Measurements from ENCODE around the gene ASPDH. TPM values are rescaled to one million over a fixed set of nuclear protein-coding genes. Genes with fewer than 3 reads are reported as not detected.

Gene ASPDH
- total RNA-seq, 2 donors from 2014 or later, result not detected

DNA sequence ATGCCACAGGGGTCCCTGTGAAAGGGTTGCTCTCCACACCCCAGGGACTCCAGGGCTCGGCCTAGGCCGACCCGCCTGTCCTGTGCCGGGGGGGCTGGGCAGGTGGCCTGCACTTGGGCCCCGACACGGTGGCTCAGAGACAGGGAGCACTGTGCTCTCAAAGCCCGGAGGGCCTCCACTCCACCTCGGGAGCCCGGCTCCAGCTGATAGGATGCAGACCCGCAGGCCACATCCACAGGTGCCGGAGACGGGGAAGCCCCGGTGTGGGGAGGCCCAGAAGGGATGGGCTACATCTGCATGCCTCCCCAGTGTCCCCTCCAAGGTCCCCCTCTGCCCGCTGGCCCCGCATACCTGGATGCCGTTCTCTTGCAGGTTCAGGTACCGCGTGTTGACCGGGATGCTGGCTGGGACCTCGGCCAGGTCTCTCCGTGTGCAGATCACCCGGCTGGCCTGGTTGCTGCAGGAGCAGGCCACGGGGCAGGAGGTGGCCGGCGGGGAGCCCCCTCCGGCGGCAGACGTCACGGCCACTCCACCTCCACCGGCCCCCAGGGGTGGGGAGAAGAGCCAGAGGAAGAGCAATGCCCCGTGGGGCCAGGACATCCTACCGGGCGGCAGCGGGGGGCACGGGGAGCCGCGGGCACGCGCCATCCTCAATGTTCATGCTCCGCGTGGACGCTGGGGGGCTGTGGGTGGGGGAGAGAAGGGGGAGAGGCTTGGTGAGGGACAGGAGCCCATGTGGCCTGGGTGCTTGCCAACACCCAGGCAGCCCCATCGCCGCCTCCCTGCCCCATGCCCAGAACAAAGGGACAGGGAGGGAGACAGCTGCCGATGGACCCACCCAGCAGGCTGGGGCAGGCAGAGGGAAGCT is 34.7 kb upstream of the ASPDH start:
- H3K9ac ChIP-seq (ENCODE audit: extremely low read depth, low read length, poor library complexity, severe bottlenecking), result no peak overlapping the region
- H3K9me3 ChIP-seq (ENCODE audit: control insufficient read depth, low read length), result no peaks in the 10 kb centered on the region
- H3K4me1 ChIP-seq (ENCODE audit: control insufficient read depth, insufficient read depth, low read length), result no peaks in the 10 kb centered on the region
- no peak overlapping the region for H3K27ac ChIP-seq (ENCODE audit: low read depth, low read length)
- TF ChIP-seq, protein P1, sequence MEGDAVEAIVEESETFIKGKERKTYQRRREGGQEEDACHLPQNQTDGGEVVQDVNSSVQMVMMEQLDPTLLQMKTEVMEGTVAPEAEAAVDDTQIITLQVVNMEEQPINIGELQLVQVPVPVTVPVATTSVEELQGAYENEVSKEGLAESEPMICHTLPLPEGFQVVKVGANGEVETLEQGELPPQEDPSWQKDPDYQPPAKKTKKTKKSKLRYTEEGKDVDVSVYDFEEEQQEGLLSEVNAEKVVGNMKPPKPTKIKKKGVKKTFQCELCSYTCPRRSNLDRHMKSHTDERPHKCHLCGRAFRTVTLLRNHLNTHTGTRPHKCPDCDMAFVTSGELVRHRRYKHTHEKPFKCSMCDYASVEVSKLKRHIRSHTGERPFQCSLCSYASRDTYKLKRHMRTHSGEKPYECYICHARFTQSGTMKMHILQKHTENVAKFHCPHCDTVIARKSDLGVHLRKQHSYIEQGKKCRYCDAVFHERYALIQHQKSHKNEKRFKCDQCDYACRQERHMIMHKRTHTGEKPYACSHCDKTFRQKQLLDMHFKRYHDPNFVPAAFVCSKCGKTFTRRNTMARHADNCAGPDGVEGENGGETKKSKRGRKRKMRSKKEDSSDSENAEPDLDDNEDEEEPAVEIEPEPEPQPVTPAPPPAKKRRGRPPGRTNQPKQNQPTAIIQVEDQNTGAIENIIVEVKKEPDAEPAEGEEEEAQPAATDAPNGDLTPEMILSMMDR (conservative IDR thresholded peaks at IDR 0.05), result no peak
- no peaks in the 10 kb centered on the region for H3K27me3 ChIP-seq (ENCODE audit: control insufficient read depth, insufficient read depth, low read length, poor library complexity, severe bottlenecking)
- 90 to 94% methylated on average over 22 to 45 of the region's 45 CpGs for WGBS, 2 experiments (ENCODE audit: insufficient coverage in 1 of 2, insufficient read length in 1 of 2)
- no peak overlapping the region for H3K4me3 Mint-ChIP-seq
- H3K27me3 Mint-ChIP-seq (ENCODE audit: insufficient read depth), result peaks cover 43% of the 10 kb centered on the region
- H3K4me3 ChIP-seq (ENCODE audit: low read length), result no peak overlapping the region
- no peaks in the 10 kb centered on the region for H3K36me3 Mint-ChIP-seq (ENCODE audit: low read depth)
- H3K9me3 Mint-ChIP-seq, result no peaks in the 10 kb centered on the region
- H3K36me3 ChIP-seq (ENCODE audit: control insufficient read depth, insufficient read depth, low read length), result no peaks in the 10 kb centered on the region
- no peak overlapping the region for H3K27ac Mint-ChIP-seq
- peaks cover 2% of the 10 kb centered on the region for H3K4me1 Mint-ChIP-seq
- no peak for DNase-seq

DNA sequence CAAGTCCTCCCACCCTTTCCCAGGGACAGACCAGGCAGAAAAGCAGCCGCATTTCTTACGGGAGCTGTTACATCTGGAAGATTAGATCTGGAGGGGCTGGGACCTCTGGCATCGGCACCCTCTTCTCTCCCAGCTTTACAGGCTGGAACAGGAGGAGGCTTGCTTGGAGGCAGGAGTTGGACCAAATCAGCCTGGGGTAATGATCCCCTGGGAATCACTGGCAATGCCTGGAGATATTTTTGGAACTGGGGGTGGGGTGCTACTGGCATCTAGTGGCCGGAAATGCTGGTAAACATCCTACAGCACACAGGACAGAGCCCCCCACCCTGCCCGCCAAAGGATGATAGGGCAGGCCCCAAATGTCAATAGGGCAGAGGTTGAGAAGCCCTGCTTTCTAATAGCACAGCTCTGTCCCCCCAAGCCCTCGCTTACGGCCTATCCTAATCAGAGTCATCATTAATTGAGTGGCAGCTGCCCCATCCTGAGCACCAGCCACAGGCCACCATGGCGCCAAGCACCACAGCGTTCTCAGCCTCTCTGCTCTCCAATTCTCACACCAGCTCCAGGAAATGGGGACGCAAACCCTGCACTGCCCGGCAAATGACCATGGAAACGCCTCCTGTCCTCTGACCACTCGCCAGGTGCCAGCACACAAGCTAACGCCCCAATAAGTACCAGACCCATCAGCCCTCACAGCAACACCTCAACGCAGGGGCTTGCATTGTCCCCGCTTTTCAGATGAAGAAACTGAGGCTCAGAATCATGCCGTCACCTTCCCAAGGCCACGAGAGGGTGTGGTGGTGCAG is 33.9 kb upstream of the ASPDH start:
- DNase-seq, result peak; percentile 47
- Mint-ChIP-seq H3K27me3 (ENCODE audit: insufficient read depth) (peaks cover 35% of the 10 kb centered on the region), H3K27ac (no peak overlapping the region), H3K4me1 (peaks cover 2% of the 10 kb centered on the region), H3K36me3 (ENCODE audit: low read depth) (no peaks in the 10 kb centered on the region), H3K4me3 (no peak overlapping the region), H3K9me3 (no peaks in the 10 kb centered on the region)
- H3K27ac ChIP-seq (ENCODE audit: low read depth, low read length), result no peak overlapping the region
- H3K9me3 ChIP-seq (ENCODE audit: control insufficient read depth, low read length), result no peaks in the 10 kb centered on the region
- no peaks in the 10 kb centered on the region for H3K27me3 ChIP-seq (ENCODE audit: control insufficient read depth, insufficient read depth, low read length, poor library complexity, severe bottlenecking)
- TF ChIP-seq, protein P1 (conservative IDR thresholded peaks at IDR 0.05), result peak; percentile 35
- H3K9ac ChIP-seq (ENCODE audit: extremely low read depth, low read length, poor library complexity, severe bottlenecking), result no peak overlapping the region
- no peaks in the 10 kb centered on the region for H3K4me1 ChIP-seq (ENCODE audit: control insufficient read depth, insufficient read depth, low read length)
- WGBS, 2 experiments (ENCODE audit: insufficient coverage in 1 of 2, insufficient read length in 1 of 2), result 82 to 85% methylated on average over 10 to 18 of the region's 18 CpGs
- no peak overlapping the region for H3K4me3 ChIP-seq (ENCODE audit: low read length)
- H3K36me3 ChIP-seq (ENCODE audit: control insufficient read depth, insufficient read depth, low read length), result no peaks in the 10 kb centered on the region

DNA sequence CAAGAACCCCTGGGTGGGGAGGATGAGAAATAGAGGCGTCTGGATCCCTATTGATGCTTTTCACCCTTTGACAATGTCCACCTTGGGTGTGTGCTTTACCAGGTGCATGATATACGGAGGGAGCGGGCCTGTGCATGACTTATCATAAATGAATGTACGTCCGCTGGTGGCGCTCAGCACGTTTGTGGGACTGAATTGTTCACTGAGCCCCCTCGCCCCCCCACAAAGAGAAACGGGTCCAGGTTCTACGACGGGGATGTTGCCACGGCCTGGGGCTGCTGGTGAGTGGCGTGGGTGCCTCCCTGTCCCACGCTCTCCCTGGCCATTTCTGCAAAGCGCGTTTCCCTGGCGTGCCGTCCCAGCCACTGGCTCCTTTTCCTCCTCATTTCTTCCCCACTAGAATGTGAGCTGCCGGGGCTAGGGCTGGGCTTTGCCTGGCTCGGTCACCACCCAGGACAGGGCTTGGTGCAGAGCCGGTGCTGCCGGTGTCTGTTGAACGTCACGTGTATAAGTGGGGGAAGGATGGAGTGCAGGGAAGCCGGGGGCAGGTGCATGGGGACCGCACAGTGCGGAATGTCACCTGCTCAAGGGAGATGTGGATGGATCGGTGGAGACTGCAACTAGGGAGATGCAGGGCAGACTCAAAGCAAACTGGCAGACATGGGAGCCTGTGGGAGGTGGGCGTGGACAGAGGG is 33.0 kb upstream of the ASPDH start:
- Mint-ChIP-seq H3K4me1 (peaks cover 2% of the 10 kb centered on the region), H3K4me3 (no peak overlapping the region), H3K36me3 (ENCODE audit: low read depth) (no peaks in the 10 kb centered on the region), H3K27me3 (ENCODE audit: insufficient read depth) (peaks cover 25% of the 10 kb centered on the region), H3K9me3 (no peaks in the 10 kb centered on the region), H3K27ac (no peak overlapping the region)
- DNase-seq, result peak; percentile 38
- no peaks in the 10 kb centered on the region for H3K36me3 ChIP-seq (ENCODE audit: control insufficient read depth, insufficient read depth, low read length)
- TF ChIP-seq, protein P1 (conservative IDR thresholded peaks at IDR 0.05), result no peak
- 87 to 90% methylated on average over 20 to 29 of the region's 29 CpGs for WGBS, 2 experiments (ENCODE audit: insufficient coverage in 1 of 2, insufficient read length in 1 of 2)
- H3K27ac ChIP-seq (ENCODE audit: low read depth, low read length), result no peak overlapping the region
- no peaks in the 10 kb centered on the region for H3K9me3 ChIP-seq (ENCODE audit: control insufficient read depth, low read length)
- no peaks in the 10 kb centered on the region for H3K4me1 ChIP-seq (ENCODE audit: control insufficient read depth, insufficient read depth, low read length)
- H3K4me3 ChIP-seq (ENCODE audit: low read length), result no peak overlapping the region
- no peak overlapping the region for H3K9ac ChIP-seq (ENCODE audit: extremely low read depth, low read length, poor library complexity, severe bottlenecking)
- H3K27me3 ChIP-seq (ENCODE audit: control insufficient read depth, insufficient read depth, low read length, poor library complexity, severe bottlenecking), result no peaks in the 10 kb centered on the region
